Activated CD4-positive, alpha-beta T cell treated with anti-CD3 and anti-CD28 coated beads for 24 hours (primary cell): ENCODE measurements around the gene DARS2.
"Not testable (repeated sequence)": the region's sequence is repeated elsewhere in the genome, so short reads cannot be mapped to it uniquely, and the experiment has no call there.

Experiments used
- DNase-seq, 2 donors: peaks; one replicate each; pipeline ENCODE4 v3.0.0-alpha.2; 2020; ENCODE audit warnings: low read depth in 2 of 2

Gene DARS2

GRCh38 chr1:173862146-173862768, 37.8 kb downstream of the DARS2 start:
- DNase-seq: peak in 1 of 2 donors; percentile 42

GRCh38 chr1:173862769-173863223, 38.3 kb downstream of the DARS2 start:
- DNase-seq: no peak

GRCh38 chr1:173863224-173864161, 39.0 kb downstream of the DARS2 start:
- DNase-seq: no peak

GRCh38 chr1:173864179-173864867, 39.9 kb downstream of the DARS2 start:
- no peak for DNase-seq

GRCh38 chr1:173865468-173866164, 41.1 kb downstream of the DARS2 start:
- no peak for DNase-seq

- DNase-seq: no peak
Measured at GRCh38 chr1:173866413-173867115, 42.1 kb downstream of the DARS2 start.

GRCh38 chr1:173867141-173867752, 42.8 kb downstream of the DARS2 start:
- peak; percentile 38 to 39 for DNase-seq

GRCh38 chr1:173867753-173868265, 43.3 kb downstream of the DARS2 start, which contains the start of gene GAS5:
GAS5 (minus strand) TSS chr1:173867989.
- peak; percentile 99 to 100 for DNase-seq

GRCh38 chr1:173868266-173869020, 44.0 kb downstream of the DARS2 start, which contains the start of gene ZBTB37:
ZBTB37 (plus strand) TSS chr1:173868380; CDS start chr1:173870226, 1,846 bp downstream.
- peak; percentile 89 to 95 for DNase-seq

- no peak for DNase-seq
Measured at GRCh38 chr1:173869021-173869359, 44.5 kb downstream of the DARS2 start.

GRCh38 chr1:173870252-173871075, 46.0 kb downstream of the DARS2 start:
- no peak for DNase-seq

GRCh38 chr1:173871091-173871490, 46.6 kb downstream of the DARS2 start:
- no peak for DNase-seq

GRCh38 chr1:173871500-173871899, 47.0 kb downstream of the DARS2 start:
- no peak for DNase-seq

- no peak for DNase-seq
Measured at GRCh38 chr1:173876732-173877131, 52.3 kb downstream of the DARS2 start.

GRCh38 chr1:173878251-173878650, 53.8 kb downstream of the DARS2 start:
- DNase-seq: no peak

GRCh38 chr1:173881117-173881516, 56.6 kb downstream of the DARS2 start:
- not testable (repeated sequence) for DNase-seq

- no peak for DNase-seq
Measured at GRCh38 chr1:173884701-173885100, 60.2 kb downstream of the DARS2 start.

- DNase-seq: no peak
Measured at GRCh38 chr1:173886746-173887611, 62.5 kb downstream of the DARS2 start.
